ENCODE data around the gene ARHGAP11A.

The ARHGAP11A gene

GRCh38 chr15:32656496-32656895, 41.2 kb downstream of the ARHGAP11A start:
- DNase-seq, result no peak

DNA sequence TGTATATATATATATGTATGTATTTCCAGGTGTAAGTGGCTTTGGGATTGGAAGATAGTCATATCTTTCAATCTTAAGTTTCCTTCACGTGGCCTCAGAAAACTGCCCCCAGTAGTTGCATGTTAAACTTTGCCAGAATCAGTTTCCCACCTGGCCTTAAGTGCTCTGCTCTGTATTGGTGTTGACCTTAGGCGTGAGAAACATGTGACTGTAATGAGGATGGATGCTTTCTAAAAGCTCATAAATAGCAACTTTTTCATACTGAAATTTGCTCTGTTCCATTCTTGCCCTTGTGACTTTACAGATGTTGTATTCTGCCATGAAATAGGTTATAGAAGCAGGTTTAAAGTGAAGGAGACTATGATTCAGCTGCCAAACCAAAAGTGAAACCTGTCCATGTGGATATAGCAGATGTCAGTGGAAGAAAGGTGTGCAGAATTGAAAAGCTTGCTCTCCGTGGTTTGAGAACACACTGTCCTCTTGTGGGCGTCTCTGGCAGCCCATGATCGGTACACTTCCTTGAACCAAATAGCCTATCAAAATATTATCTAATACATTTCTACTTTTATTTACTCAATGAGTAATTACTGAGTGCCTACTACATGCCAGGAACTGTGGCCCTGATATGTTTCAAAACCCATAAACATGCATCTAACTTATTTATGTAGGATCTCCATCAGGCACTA, 42.0 kb downstream of the ARHGAP11A start:
- peak; percentile 30 for DNase-seq

GRCh38 chr15:32657941-32658340, 42.6 kb downstream of the ARHGAP11A start:
- DNase-seq, result no peak

GRCh38 chr15:32659340-32660155, 44.2 kb downstream of the ARHGAP11A start:
- DNase-seq, result no peak

DNA sequence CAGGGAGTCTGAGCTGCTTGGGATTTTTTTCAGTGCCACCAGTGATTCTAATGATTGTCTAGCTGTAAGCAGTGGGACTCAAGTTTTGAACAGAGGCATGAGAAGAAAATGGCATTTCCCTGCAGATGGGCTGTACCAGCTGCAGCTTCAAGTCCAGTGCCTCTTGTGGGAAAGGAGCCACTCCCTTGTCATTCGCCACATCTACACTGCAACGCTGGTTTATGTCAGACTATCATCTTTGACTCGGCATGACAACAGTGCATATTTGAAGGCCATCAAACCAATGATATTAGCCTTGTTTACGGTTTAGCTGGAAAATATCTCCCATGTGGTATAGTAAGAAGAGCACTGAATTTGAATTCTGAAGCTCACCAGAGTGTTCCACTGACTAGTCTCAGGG, 48.4 kb downstream of the ARHGAP11A start:
- no peak for DNase-seq

- no peak for DNase-seq
Observed at GRCh38 chr15:32664796-32665195, 49.5 kb downstream of the ARHGAP11A start.

DNA sequence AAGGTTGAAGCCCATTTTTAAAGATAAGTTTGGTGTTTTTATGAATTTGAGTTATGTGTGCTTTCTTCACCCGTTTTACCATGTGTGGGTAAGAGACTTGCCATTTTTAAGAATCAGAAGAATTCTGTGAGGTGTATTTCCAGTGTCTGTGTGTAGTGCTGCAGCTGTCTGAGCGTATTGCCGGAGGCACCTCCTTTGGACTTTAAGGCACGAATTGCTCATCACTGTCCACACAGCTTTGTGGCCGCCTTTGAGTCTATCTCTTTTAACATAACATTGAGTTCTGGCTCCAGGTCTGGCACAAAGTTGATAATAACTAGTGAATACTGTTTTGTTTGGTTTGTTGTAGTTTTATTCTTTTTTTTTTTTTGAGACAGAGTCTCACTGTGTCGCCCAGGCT, 52.0 kb downstream of the ARHGAP11A start:
- DNase-seq, result no peak

DNA sequence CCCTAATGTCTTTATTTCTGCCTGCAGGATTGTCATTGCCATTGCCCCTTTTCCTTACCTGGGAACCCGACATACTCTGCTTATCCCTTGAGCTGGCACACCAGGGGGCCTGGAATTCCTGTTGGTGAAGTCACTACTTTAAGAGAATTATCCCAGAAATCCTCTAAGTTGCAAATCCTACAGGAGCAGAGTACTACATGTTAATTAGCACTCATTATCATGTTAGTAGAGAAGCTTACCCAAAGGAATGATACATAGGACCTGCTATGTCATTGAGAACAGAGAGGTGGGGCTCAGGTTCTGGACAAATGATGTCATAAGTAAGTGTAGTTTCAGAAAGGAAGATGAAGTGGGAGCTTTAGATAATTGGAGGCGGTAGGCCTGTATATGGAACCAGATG, 53.6 kb downstream of the ARHGAP11A start:
- DNase-seq, result no peak

- DNase-seq, result no peak
Observed at GRCh38 chr15:32669896-32670611, 54.8 kb downstream of the ARHGAP11A start.

DNA sequence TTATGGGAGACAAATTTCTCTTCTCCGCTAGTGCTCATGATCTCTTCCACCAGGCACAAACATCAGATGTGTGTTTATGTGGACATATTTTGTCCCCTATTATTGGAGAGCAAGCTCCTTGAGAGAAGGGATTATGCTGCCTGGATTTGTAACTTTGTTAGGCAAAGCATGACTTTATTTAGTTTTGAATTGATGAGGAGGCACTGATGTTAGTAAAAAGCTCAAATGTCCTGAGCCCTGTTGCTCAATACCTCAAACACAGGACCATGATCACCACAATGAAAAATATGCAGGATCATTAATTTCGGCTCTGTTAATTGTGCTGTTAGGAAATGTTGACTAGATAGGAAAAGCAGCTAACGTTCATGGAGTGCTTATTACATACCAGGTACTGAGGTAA, 55.3 kb downstream of the ARHGAP11A start:
- DNase-seq, result no peak

DNA sequence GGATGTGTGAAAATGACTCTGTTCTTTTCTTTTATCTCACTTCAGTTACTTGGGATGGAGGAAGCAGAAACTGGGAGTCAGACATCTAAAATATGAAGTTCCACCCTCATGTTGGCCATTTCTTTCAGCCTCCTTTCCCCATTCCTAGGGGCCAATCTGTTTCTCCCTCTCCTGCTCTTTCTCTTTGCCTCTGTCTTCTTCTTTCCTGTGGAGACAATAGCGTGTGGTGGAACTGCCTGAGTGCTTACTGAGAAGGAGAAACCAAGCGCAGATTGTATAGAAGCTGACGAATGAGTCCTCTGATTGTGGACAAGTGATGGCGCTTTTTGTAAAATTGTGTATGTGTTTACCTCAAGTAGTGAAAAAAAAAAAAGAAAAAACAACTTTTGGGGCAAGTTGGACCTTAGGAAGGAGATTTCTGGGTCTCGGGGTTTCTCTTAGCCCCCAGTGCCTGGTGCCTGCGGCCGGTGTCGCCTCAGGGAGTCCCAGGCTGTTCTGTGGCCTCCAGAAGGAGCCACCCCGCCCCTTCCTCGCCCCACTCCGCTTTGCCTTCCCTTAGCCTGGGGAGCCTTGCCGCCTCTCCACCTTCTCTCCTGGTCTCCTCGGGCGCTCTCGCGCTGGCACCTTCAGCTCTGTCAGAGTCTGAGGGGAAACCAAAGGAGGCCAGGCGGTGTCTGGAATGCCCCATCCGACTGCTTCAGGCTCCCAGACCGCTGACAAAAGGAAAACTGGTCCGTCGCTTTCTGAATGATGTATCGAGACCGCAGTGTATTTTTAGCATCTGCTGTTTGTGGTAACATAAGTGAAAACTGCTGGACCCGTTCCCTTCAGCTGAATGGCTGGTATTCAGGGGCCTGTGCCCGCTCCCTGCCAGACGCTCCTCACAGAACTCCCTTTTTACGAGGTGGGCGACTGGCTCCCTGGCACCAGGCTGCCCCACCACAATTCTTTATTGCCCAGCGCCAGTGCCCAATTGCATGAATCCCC, 56.3 kb downstream of the ARHGAP11A start:
- no peak for DNase-seq

DNA sequence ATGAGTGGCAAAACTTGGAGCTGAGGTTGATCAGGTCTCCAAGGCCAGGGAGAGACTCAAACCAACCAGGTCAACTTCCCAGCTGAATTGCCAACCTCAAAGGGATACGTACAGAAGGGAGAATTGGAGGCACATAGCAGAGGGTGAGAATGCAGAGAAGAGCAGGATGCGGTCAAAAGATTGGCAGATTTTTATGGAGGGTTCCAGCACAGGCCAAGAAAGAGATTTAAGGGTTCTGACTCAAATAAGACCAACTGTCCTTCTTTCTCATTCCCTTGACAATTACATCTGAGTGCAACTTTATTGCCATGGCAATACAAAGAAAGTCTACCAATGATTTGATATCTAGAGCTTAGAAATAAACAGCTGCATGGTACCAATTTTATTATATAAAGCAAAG, 59.4 kb downstream of the ARHGAP11A start:
- DNase-seq, result no peak

GRCh38 chr15:32675466-32675865, 60.2 kb downstream of the ARHGAP11A start:
- DNase-seq, result no peak

DNA sequence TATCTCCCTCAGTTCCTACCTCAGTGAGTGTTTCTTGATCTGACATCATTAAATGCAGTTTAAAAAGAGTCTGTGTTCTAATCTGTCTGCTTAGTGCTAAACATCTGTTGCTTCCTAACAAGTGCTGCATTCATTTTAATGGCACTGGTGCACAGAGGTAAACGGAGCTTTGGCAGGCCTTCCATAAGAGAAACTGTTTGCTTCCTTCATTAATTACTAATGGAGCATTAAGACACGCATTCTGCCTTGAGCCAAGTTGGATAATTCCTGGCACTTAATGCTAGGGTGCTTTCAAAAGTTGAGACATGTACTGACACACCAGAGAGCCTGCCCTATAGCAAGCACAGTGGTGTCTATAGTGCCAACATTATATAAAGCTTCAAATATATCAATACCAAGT, 60.9 kb downstream of the ARHGAP11A start:
- DNase-seq, result no peak

DNA sequence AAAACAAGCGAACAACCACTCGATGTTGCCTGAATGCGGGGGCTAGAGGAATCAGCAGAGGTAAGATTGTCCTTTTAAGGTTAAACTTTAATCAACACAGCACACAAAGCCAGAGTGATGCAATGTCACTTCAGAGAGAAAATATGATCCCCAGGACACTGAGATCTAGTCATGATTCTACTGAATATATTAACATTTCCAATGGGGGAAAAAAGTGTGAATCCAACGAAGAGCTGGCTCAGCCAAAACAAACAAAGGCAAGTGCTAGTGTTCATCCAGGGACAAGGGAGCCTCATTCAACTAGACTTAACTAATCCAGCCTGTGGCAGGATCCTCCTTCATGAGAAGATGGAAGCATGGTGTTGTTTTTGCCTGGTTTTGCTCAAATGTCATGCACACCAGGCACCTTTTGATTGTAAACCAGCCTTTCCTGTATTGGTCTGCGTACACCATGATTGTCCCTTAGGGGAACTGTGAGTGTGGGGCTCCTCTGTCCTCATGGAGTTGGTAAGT, 62.0 kb downstream of the ARHGAP11A start:
- peak; percentile 40 for DNase-seq

DNA sequence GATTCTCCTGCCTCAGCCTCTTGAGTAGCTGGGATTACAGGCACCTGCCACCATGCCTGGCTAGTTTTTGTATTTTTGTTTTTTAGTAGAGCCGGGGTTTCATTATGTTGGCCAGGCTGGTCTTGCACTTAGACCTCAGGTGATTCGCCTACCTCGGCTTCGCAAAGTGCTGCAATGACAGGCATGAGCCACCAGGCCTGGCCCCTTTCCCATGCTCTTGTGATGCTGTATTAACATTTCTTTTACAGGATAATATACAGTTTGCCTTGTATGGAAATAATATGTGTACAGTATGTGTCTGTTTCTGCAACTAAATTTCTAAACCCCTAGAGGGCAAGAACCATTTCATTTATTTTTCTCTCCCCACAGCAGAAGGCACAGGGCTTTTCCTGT, 64.0 kb downstream of the ARHGAP11A start:
- no peak for DNase-seq

DNA sequence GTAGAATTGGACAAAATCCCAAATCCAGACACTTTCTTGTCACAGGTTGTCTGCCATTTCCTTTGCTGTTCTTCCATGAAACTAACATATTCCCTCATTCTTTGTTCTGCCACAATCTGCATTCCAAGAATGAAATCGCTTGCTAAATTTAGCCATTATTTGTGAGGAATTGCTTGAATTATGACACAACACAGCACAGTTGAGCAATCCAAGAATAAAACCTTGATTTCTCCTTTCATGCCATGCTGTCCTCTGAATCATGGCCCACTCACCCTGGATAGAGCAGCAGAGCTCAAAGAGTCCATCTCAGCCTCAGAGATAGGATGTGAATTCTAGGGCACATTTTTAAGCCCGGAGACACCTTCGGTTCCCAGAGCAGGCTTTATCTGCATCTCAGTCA, 67.3 kb downstream of the ARHGAP11A start:
- no peak for DNase-seq

GRCh38 chr15:32682977-32683630, 67.8 kb downstream of the ARHGAP11A start:
- no peak for DNase-seq

- DNase-seq, result no peak
Observed at GRCh38 chr15:32683906-32684584, 68.7 kb downstream of the ARHGAP11A start.

- no peak for DNase-seq
Observed at GRCh38 chr15:32685576-32685975, 70.3 kb downstream of the ARHGAP11A start.

GRCh38 chr15:32687556-32687955, 72.3 kb downstream of the ARHGAP11A start:
- no peak for DNase-seq
